Measurements from ENCODE around the gene ZNF646.

DNA sequence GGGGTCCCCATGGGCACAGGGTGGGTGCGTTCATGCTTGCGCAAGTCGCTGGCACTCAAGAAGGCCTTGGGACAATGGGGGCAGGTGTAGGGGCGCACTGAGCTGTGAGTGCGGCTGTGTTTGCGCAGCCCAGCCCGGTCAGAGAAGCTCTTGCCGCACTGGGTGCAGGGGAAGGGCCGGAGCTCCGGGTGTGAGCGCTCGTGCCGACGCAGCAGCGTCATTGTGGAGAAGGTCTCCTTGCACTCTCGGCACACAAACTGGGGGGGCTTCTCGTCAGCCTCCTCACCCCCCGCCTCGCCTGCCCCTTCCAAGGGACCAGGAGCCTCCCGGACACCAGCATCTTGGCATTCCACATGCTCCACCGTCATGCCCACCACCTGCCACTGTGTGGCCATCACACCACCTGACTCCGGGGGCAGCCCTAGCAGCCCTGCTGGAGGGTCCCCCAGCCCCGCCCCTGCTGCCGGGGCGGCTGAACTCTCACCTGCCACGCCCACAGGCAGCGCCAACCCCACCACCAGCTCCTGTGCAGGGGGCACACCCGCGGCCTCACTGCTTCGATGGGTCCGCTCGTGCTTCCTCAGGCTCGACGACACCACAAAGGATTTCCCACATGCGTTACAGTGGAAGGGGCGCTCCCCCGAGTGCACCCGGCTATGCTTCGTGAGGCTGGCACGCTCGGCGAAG lies 13.0 kb upstream of the ZNF646 start:
- TF ChIP-seq, protein P1, sequence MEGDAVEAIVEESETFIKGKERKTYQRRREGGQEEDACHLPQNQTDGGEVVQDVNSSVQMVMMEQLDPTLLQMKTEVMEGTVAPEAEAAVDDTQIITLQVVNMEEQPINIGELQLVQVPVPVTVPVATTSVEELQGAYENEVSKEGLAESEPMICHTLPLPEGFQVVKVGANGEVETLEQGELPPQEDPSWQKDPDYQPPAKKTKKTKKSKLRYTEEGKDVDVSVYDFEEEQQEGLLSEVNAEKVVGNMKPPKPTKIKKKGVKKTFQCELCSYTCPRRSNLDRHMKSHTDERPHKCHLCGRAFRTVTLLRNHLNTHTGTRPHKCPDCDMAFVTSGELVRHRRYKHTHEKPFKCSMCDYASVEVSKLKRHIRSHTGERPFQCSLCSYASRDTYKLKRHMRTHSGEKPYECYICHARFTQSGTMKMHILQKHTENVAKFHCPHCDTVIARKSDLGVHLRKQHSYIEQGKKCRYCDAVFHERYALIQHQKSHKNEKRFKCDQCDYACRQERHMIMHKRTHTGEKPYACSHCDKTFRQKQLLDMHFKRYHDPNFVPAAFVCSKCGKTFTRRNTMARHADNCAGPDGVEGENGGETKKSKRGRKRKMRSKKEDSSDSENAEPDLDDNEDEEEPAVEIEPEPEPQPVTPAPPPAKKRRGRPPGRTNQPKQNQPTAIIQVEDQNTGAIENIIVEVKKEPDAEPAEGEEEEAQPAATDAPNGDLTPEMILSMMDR (IDR thresholded peaks at IDR 0.05; ENCODE audit: low read depth, low read length): no peak
- TF ChIP-seq MYC (IDR thresholded peaks at IDR 0.05; ENCODE audit: low read depth, low read length) (no peak), POLR2A (IDR thresholded peaks at IDR 0.05; ENCODE audit: extremely low read depth, insufficient read length) (no peak)
